ENCODE data around the gene NR1I3. TPM values are rescaled to one million over a fixed set of nuclear protein-coding genes. Genes with fewer than 3 reads are reported as not detected.
"Not testable (repeated sequence)": the region's sequence is repeated elsewhere in the genome, so short reads cannot be mapped to it uniquely, and the experiment has no call there.

Gene NR1I3
- total and polyA plus RNA-seq, 9 donors: not detected

DNA sequence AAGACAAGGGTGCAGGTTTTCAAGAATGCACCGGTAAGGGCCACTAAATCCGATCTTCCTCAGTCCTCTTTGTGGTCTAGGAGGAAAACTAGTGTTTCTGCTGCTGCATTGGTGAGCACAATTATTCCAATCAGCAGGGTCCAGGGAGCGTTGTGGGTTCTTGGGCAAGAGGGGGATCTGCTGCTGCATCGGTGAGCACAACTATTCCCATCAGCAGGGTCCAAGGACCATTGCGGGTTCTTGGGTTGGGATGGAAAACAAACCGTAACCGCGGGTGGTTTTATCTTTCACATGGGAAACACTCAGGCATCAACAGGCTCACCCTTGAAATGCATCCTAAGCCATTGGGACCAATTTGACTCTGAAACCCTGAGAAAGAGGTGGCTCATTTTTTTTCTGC, 13.6 kb upstream of the NR1I3 start:
- Histone ChIP-seq H3K4me1 (ENCODE audit: insufficient read depth) (no peaks in the 10 kb centered on the region), H3K36me3 (no peaks in the 10 kb centered on the region), H3K4me3 (no peak overlapping the region), H3K27ac (no peak overlapping the region), H3K9me3 (no peaks in the 10 kb centered on the region), H3K27me3 (no peaks in the 10 kb centered on the region)
- no peak for DNase-seq
- intact Hi-C loops (cut with DNase I): no loop called here
- TF ChIP-seq, protein P1, sequence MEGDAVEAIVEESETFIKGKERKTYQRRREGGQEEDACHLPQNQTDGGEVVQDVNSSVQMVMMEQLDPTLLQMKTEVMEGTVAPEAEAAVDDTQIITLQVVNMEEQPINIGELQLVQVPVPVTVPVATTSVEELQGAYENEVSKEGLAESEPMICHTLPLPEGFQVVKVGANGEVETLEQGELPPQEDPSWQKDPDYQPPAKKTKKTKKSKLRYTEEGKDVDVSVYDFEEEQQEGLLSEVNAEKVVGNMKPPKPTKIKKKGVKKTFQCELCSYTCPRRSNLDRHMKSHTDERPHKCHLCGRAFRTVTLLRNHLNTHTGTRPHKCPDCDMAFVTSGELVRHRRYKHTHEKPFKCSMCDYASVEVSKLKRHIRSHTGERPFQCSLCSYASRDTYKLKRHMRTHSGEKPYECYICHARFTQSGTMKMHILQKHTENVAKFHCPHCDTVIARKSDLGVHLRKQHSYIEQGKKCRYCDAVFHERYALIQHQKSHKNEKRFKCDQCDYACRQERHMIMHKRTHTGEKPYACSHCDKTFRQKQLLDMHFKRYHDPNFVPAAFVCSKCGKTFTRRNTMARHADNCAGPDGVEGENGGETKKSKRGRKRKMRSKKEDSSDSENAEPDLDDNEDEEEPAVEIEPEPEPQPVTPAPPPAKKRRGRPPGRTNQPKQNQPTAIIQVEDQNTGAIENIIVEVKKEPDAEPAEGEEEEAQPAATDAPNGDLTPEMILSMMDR (IDR thresholded peaks at IDR 0.05): no peak
- TF ChIP-seq EP300 (IDR thresholded peaks at IDR 0.05): no peak
- no peak for TF ChIP-seq POLR2A (IDR thresholded peaks at IDR 0.05)
- WGBS, 3 donors: 90 to 93% (median 93%) methylated on average over 8 of the region's 8 CpGs

DNA sequence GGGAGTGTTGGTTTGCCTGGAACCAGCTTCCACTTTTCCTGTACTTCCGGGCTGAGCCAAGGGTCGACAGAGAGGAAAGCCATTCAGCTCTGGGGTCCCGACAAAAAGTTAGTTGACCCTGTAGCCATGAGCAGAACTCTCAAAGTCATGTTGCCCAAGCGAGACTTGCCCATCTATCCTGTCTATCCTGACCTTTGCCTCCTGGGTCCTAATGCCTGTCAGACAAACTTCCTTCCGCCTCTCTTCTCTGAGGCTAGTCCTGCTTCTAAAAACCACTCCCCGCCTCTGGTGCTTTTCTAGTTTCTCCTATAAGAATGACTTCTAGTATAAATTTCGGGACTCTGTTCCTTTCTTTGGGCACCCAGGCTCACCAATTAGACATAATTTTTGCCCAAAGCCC, 12.8 kb upstream of the NR1I3 start:
- TF ChIP-seq POLR2A (IDR thresholded peaks at IDR 0.05) (no peak), EP300 (IDR thresholded peaks at IDR 0.05) (no peak)
- TF ChIP-seq, protein P1 (IDR thresholded peaks at IDR 0.05): no peak
- no peak for DNase-seq
- Histone ChIP-seq H3K4me1 (ENCODE audit: insufficient read depth) (no peaks in the 10 kb centered on the region), H3K27ac (no peak overlapping the region), H3K4me3 (no peak overlapping the region), H3K36me3 (no peaks in the 10 kb centered on the region), H3K9me3 (no peaks in the 10 kb centered on the region), H3K27me3 (no peaks in the 10 kb centered on the region)
- WGBS, 3 donors: 76 to 86% (median 84%) methylated on average over 7 of the region's 7 CpGs
- intact Hi-C loops (cut with DNase I): no loop called here

DNA sequence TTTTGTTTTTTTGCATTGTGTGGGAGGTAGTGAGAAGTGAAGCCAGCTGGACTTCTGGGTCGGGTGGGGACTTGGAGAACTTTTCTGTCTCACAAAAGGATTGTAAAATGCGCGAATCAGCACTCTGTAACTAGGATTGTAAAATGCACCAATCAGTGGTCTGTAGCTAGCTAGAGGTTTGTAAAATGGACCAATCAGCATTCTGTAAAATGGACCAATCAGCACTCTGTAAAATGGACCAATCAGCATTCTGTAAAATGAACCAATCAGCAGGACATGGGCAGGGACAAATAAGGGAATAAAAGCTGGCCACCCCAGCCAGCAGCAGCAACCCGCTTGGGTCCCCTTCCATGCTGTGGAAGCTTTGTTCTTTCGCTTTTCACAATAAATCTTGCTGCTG, 12.1 kb upstream of the NR1I3 start:
- H3K4me3 ChIP-seq; H3K27me3 ChIP-seq; H3K9me3 ChIP-seq; DNase-seq; H3K36me3 ChIP-seq; H3K27ac ChIP-seq; intact Hi-C loops (cut with DNase I); H3K4me1 ChIP-seq (ENCODE audit: insufficient read depth): not testable (repeated sequence)
- 66 to 75% (median 71%) methylated on average over 5 of the region's 5 CpGs for WGBS, 3 donors

DNA sequence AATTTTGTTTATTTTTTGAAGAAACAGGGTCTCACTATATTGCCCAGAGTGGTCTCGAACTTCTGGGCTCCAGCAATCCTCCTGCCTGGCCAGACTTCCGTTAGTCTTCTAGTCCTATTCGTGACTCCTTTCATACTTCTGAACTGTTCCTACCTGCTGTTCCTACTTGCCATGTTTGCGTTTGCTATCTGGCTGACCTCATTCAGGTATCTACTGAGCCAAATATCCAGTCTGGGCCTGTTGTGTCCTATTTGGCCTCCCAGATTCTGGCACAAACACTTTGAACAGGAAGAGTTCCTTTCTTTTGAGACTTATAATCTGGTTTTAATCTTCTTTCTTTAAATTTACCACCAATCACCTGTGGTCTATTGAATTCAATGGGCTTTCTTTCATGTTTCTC, 6.9 kb upstream of the NR1I3 start:
- TF ChIP-seq POLR2A (IDR thresholded peaks at IDR 0.05) (no peak), EP300 (IDR thresholded peaks at IDR 0.05) (no peak)
- TF ChIP-seq, protein P1 (IDR thresholded peaks at IDR 0.05): no peak
- intact Hi-C loops (cut with DNase I): no loop called here
- Histone ChIP-seq H3K36me3 (no peaks in the 10 kb centered on the region), H3K27ac (no peak overlapping the region), H3K4me1 (ENCODE audit: insufficient read depth) (no peaks in the 10 kb centered on the region), H3K9me3 (no peaks in the 10 kb centered on the region), H3K4me3 (no peak overlapping the region), H3K27me3 (no peaks in the 10 kb centered on the region)
- no peak for DNase-seq
- WGBS, 3 donors: 88 to 93% (median 89%) methylated on average over 4 of the region's 4 CpGs

DNA sequence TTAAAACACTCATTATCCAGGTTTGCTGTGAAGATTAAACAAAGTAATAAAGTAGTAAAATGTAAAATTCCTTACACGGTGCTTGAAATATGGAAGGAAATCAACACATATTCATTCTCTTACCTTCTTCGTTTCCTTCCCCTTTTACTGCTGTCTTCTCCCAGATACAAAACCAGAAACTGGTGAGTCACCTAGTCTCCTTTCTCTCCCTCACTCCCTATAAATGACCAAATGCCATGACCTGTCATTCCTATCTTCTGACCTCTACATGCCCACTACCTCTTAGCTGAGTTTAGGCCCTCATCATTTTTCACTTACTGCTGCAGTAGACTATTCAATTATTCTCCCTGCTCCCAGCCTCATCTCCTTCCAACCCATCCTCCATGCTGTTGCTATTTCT, 4.3 kb upstream of the NR1I3 start:
- Histone ChIP-seq H3K4me1 (ENCODE audit: insufficient read depth) (no peaks in the 10 kb centered on the region), H3K36me3 (no peaks in the 10 kb centered on the region), H3K9me3 (no peaks in the 10 kb centered on the region), H3K27ac (no peak overlapping the region), H3K27me3 (no peaks in the 10 kb centered on the region), H3K4me3 (no peak overlapping the region)
- TF ChIP-seq, protein P1 (IDR thresholded peaks at IDR 0.05): no peak
- TF ChIP-seq POLR2A (IDR thresholded peaks at IDR 0.05): no peak
- no peak for TF ChIP-seq EP300 (IDR thresholded peaks at IDR 0.05)
- 72 to 81% (median 79%) methylated on average over 2 of the region's 2 CpGs for WGBS, 3 donors
- DNase-seq: no peak
- intact Hi-C loops (cut with DNase I): no loop called here

Data from ovary (tissue), 9 donors.